K562 (cell line): ENCODE results near the gene ADRA2B. TPM values are rescaled to one million over a fixed set of nuclear protein-coding genes. Genes with fewer than 3 reads are reported as not detected.

ENCODE experiments used
- CC2D1A ChIP-seq: fragments of 450-650 bp; IDR thresholded peaks from 2 replicates; pipeline ENCODE4 v1.6.1; 2017; ENCODE audit warnings: mild to moderate bottlenecking
- CCAR2 ChIP-seq: fragments of 200-400 bp; formaldehyde crosslinking; IDR thresholded peaks from 2 replicates; pipeline ENCODE4 v1.6.1; 2017; ENCODE audit warnings: mild to moderate bottlenecking, low read depth, low read length
- CTBP1 ChIP-seq: fragments of 450-650 bp; IDR thresholded peaks from 2 replicates; pipeline ENCODE4 v1.6.1; 2016; ENCODE audit warnings: borderline replicate concordance
- FOXK2 ChIP-seq, 2 experiments: fragments of 450-650 bp; IDR thresholded peaks in 1 of 2; conservative IDR thresholded peaks in 1 of 2; 2 replicates each; pipeline ENCODE4 v1.6.1; 2016; ENCODE audit warnings: low read depth in 2 of 2, mild to moderate bottlenecking in 1 of 2
- GABPB1 ChIP-seq: sonication (generic); formaldehyde crosslinking; IDR thresholded peaks from 2 replicates; pipeline ENCODE4 v1.8.0; 2022; ENCODE audit warnings: mild to moderate bottlenecking, missing genetic modification reagents
- LEF1 ChIP-seq: fragments of 450-650 bp; IDR thresholded peaks from 2 replicates; pipeline ENCODE4 v1.6.1; 2016; ENCODE audit warnings: mild to moderate bottlenecking
- MED1 ChIP-seq: sonication (generic); formaldehyde crosslinking; IDR thresholded peaks from 2 replicates; pipeline ENCODE4 v1.8.1; 2023; ENCODE audit warnings: missing genetic modification reagents, borderline replicate concordance
- MEIS2 ChIP-seq: fragments of 450-650 bp; IDR thresholded peaks from 2 replicates; pipeline ENCODE4 v1.6.1; 2014; ENCODE audit warnings: mild to moderate bottlenecking; ENCODE audit not compliant: partially characterized antibody
- PHF8 ChIP-seq: fragments of 200-600 bp; sonication (generic); IDR thresholded peaks from 2 replicates; pipeline ENCODE4 v1.6.1; 2012; ENCODE audit warnings: mixed run types, mild to moderate bottlenecking, inconsistent platforms, low read length, moderate library complexity, borderline replicate concordance
- POLR2B ChIP-seq: fragments of 450-650 bp; IDR thresholded peaks from 2 replicates; pipeline ENCODE4 v1.6.1; 2018; ENCODE audit warnings: low read depth; ENCODE audit not compliant: partially characterized antibody
- TBP ChIP-seq: optimal IDR thresholded peaks from 2 replicates; pipeline ENCODE3; 2011; ENCODE audit warnings: low read depth, low read length, improper control_type of control experiment
- ZC3H8 ChIP-seq: fragments of 450-650 bp; IDR thresholded peaks from 2 replicates; pipeline ENCODE4 v1.6.1; 2017
- polyA plus RNA-seq, 8 experiments: library from polyadenylated mRNA; depleted of rRNA in 4 of 8; stranded (reverse) in 5 of 8; unstranded in 3 of 8; fragments of >200 nt; fragmentation: Nextera tagmentation in 2 of 8; fragmentation: Illumina TruSeq in 1 of 8; extraction: Ambion mirVana in 2 of 8; extraction: Trizol in 1 of 8; gene quantifications; 2 replicates each; pipeline versions ENCODE4 v1.2.1 to v1.2.3, GENCODE V29; 2011 to 2014; ENCODE audit warnings: inconsistent platforms in 1 of 8, missing spikeins in 1 of 8
- total RNA-seq, 7 experiments: library from RNA; depleted of rRNA in 6 of 7; stranded (reverse); fragments of >200 nt in 6 of 7; fragmentation: Illumina TruSeq in 2 of 7; extraction: Trizol in 2 of 7; gene quantifications; 2 replicates each; pipeline versions ENCODE4 v1.2.1 to v1.2.3, GENCODE V29; 2011 to 2021; ENCODE audit warnings: low replicate concordance in 1 of 7
- TF ChIP-seq, protein P1 (sequence below), 2 experiments: fragments of 450-650 bp in 1 of 2; sonication (generic) in 1 of 2; formaldehyde crosslinking in 1 of 2; IDR thresholded peaks; 2 replicates each; pipeline versions ENCODE4 v1.7.1 to v1.9.0; 2016 to 2022; ENCODE audit warnings: inconsistent platforms in 1 of 2, mild to moderate bottlenecking in 1 of 2, missing genetic modification reagents in 1 of 2
- TF ChIP-seq, protein P2 (sequence below), 2 experiments: fragments of 250-450 bp in 1 of 2; fragments of 450-650 bp in 1 of 2; sonication (Bioruptor Pico) in 1 of 2; IDR thresholded peaks; 2 replicates each; pipeline versions ENCODE4 v1.6.1 to v1.8.0; 2016 to 2021; ENCODE audit warnings: mild to moderate bottlenecking in 2 of 2, moderate library complexity in 2 of 2, missing compliant biosample characterization in 1 of 2, missing genetic modification characterization in 1 of 2
- TF ChIP-seq, protein P3 (sequence below): fragments of 450-650 bp; IDR thresholded peaks from 2 replicates; pipeline ENCODE4 v1.7.0; 2016; ENCODE audit warnings: borderline replicate concordance

Gene ADRA2B
- total and polyA plus RNA-seq, 9 of the 15 experiments (the other 6 are each of a cell fraction or from before 2014, with no cell fraction given): not detected

DNA sequence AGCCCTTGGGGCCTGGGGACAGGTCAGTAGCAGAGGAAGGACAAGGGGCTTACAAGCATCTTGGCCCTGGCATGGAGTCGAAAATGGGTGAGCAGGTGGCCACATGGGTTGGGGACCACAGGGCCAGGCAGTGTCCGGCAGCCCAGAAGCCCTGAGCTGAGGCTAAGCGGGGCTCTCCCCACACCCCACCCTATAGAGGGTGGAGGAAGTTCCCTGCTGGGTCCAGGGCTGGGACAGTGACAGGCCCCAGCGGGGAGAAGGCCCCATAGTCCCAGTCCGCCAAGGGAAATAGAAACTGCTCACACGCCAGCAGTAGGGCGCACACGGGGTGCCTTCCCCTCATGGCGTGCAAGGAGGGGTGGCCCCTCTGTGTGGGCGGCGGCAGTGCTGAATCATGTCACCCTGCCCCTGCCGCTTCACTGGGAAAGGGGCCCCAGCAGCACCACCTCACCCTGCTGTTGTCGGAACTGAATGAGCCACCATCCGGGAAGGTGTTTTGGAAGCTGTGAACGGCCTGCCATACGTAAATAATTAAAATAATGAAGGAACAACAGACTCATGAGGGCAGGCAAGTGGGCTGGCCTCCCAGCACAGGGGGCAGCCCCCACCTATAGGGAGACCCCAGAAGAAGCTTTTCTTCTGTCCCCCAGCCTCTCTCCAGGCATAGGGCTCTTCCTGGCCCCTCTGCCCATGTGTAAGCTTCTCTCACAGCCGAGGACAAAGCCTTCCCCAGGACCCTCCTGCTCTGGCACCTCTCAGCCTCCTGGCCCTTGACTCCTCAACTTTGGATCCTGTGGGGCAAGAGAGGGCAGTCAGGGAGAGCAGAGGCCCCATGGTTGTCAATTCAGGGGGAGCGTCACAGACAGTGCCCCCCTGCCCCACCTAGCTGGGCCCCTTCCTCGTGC, 41.5 kb upstream of the ADRA2B start (continued):
- TF ChIP-seq, protein P1, sequence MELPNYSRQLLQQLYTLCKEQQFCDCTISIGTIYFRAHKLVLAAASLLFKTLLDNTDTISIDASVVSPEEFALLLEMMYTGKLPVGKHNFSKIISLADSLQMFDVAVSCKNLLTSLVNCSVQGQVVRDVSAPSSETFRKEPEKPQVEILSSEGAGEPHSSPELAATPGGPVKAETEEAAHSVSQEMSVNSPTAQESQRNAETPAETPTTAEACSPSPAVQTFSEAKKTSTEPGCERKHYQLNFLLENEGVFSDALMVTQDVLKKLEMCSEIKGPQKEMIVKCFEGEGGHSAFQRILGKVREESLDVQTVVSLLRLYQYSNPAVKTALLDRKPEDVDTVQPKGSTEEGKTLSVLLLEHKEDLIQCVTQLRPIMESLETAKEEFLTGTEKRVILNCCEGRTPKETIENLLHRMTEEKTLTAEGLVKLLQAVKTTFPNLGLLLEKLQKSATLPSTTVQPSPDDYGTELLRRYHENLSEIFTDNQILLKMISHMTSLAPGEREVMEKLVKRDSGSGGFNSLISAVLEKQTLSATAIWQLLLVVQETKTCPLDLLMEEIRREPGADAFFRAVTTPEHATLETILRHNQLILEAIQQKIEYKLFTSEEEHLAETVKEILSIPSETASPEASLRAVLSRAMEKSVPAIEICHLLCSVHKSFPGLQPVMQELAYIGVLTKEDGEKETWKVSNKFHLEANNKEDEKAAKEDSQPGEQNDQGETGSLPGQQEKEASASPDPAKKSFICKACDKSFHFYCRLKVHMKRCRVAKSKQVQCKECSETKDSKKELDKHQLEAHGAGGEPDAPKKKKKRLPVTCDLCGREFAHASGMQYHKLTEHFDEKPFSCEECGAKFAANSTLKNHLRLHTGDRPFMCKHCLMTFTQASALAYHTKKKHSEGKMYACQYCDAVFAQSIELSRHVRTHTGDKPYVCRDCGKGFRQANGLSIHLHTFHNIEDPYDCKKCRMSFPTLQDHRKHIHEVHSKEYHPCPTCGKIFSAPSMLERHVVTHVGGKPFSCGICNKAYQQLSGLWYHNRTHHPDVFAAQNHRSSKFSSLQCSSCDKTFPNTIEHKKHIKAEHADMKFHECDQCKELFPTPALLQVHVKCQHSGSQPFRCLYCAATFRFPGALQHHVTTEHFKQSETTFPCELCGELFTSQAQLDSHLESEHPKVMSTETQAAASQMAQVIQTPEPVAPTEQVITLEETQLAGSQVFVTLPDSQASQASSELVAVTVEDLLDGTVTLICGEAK (IDR thresholded peaks at IDR 0.05): peak; percentile 40; the same call in 1 of the 2 replicates
- TF ChIP-seq, protein P1 (CRISPR knock-in tag; IDR thresholded peaks at IDR 0.05): no peak
- TF ChIP-seq MEIS2 (no peak), PHF8 (peak; percentile 50; the same call in 1 of the 2 replicates), ZC3H8 (no peak), CC2D1A (peak; percentile 92), GABPB1 (peak; percentile 50; the same call in 1 of the 2 replicates), MED1 (no peak), CTBP1 (0 out of 2 replicates have a peak, but pooled peaks have one; percentile 14), POLR2B (no peak), FOXK2 (conservative IDR thresholded peaks at IDR 0.05 in 1 of 2, IDR thresholded peaks at IDR 0.05 in 1 of 2; ENCODE audit: low read depth in 2 of 2) (0 out of 4 replicates have a peak, but pooled peaks of 1 of the 2 experiments have one; percentile 30), CCAR2 (no peak), TBP (peak; percentile 45), LEF1 (peak; percentile 54; the same call in 1 of the 2 replicates)
- TF ChIP-seq, protein P2, sequence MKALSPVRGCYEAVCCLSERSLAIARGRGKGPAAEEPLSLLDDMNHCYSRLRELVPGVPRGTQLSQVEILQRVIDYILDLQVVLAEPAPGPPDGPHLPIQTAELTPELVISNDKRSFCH (CRISPR knock-in tag; IDR thresholded peaks at IDR 0.05): no peak
- TF ChIP-seq, protein P2 (tag; IDR thresholded peaks at IDR 0.05): peak; percentile 26; the same call in 1 of the 2 replicates
- TF ChIP-seq, protein P3, sequence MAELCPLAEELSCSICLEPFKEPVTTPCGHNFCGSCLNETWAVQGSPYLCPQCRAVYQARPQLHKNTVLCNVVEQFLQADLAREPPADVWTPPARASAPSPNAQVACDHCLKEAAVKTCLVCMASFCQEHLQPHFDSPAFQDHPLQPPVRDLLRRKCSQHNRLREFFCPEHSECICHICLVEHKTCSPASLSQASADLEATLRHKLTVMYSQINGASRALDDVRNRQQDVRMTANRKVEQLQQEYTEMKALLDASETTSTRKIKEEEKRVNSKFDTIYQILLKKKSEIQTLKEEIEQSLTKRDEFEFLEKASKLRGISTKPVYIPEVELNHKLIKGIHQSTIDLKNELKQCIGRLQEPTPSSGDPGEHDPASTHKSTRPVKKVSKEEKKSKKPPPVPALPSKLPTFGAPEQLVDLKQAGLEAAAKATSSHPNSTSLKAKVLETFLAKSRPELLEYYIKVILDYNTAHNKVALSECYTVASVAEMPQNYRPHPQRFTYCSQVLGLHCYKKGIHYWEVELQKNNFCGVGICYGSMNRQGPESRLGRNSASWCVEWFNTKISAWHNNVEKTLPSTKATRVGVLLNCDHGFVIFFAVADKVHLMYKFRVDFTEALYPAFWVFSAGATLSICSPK: no peak
